AG09309 (cell line): ENCODE measurements around the gene TTLL11.
A peak's percentile ranks its signal among the peaks of the same experiment; 100 is the strongest.

Source experiments
- DNase-seq: peaks from one replicate; pipeline ENCODE4 v3.0.0-alpha.2; 2010; ENCODE audit warnings: low read depth
- H3K4me3 ChIP-seq: 2 replicates; pipeline ENCODE4 v1.5.1; 2011; ENCODE audit warnings: mild to moderate bottlenecking, low read depth, low read length, moderate library complexity; ENCODE audit not compliant: control insufficient read depth
- TF ChIP-seq, protein P1 (sequence below): IDR thresholded peaks from 2 replicates; pipeline ENCODE4 v1.5.1; 2011; ENCODE audit warnings: mild to moderate bottlenecking, low read depth, low read length, inconsistent platforms; ENCODE audit not compliant: insufficient read depth, control insufficient read depth; ENCODE audit errors: missing control alignments

TTLL11 gene

DNA sequence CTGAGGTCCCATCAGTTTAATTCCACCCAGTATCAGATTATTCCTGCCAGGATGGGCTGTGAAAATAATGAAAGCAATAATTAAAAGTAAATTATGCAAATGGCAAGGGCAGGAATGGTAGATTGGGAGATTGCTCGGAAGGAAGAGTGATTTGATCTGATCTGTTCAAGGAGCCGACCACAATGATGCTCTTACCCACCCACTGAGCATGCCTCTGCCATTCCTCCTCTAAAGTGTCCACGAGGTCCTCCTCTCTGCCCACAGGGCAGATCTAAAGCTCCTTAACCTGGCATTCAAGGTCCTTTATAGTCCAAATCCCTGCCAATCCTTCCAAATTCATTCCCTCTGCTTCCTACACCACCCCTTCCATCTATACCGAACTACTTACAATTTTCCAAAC, 147.8 kb downstream of the TTLL11 start:
- H3K4me3 ChIP-seq: no peak overlapping the region
- TF ChIP-seq, protein P1, sequence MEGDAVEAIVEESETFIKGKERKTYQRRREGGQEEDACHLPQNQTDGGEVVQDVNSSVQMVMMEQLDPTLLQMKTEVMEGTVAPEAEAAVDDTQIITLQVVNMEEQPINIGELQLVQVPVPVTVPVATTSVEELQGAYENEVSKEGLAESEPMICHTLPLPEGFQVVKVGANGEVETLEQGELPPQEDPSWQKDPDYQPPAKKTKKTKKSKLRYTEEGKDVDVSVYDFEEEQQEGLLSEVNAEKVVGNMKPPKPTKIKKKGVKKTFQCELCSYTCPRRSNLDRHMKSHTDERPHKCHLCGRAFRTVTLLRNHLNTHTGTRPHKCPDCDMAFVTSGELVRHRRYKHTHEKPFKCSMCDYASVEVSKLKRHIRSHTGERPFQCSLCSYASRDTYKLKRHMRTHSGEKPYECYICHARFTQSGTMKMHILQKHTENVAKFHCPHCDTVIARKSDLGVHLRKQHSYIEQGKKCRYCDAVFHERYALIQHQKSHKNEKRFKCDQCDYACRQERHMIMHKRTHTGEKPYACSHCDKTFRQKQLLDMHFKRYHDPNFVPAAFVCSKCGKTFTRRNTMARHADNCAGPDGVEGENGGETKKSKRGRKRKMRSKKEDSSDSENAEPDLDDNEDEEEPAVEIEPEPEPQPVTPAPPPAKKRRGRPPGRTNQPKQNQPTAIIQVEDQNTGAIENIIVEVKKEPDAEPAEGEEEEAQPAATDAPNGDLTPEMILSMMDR: no peak
- DNase-seq: no peak

GRCh38 chr9:121944711-121945191, 148.4 kb downstream of the TTLL11 start:
- no peak overlapping the region for H3K4me3 ChIP-seq
- TF ChIP-seq, protein P1: no peak
- DNase-seq: peak; percentile 68

GRCh38 chr9:121943463-121943862, 149.6 kb downstream of the TTLL11 start:
- DNase-seq: no peak
- no peak overlapping the region for H3K4me3 ChIP-seq
- TF ChIP-seq, protein P1: no peak

GRCh38 chr9:121942866-121943382, 150.2 kb downstream of the TTLL11 start:
- TF ChIP-seq, protein P1: no peak
- no peak overlapping the region for H3K4me3 ChIP-seq
- no peak for DNase-seq

DNA sequence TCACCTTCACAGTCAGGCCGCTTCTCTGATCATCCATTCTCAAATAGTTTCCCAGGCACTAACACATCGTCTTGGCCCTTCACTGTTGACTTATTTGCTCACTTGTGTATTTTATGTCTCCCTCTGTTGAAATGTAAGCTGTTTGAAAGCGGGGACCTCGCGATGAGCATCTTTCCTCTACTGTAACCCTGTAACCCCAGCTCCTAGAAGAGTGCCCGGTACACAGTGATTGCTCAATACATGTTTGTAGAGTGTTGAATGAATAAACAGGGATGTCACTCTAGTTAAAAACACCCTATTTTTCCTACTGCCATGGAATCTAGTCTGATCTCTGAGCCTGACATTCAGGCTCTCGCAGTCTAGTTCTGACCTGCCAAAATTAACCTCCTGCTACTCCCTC, 150.8 kb downstream of the TTLL11 start:
- DNase-seq: no peak
- no peak overlapping the region for H3K4me3 ChIP-seq
- TF ChIP-seq, protein P1: no peak

GRCh38 chr9:121939643-121940042, 153.5 kb downstream of the TTLL11 start:
- DNase-seq: no peak
- H3K4me3 ChIP-seq: no peak overlapping the region
- TF ChIP-seq, protein P1: no peak
